HG02571 (cell line): ENCODE measurements around the gene DNAJB7.
"Not testable (repeated sequence)": the region's sequence is repeated elsewhere in the genome, so short reads cannot be mapped to it uniquely, and the experiment has no call there.

ENCODE experiments used
- ATAC-seq: cut with Tn5 transposase; IDR thresholded peaks from one replicate; pipeline ENCODE4 v1.9.1; 2021; ENCODE audit warnings: mild to moderate bottlenecking, moderate library complexity; ENCODE audit not compliant: unreplicated experiment

Gene DNAJB7

DNA sequence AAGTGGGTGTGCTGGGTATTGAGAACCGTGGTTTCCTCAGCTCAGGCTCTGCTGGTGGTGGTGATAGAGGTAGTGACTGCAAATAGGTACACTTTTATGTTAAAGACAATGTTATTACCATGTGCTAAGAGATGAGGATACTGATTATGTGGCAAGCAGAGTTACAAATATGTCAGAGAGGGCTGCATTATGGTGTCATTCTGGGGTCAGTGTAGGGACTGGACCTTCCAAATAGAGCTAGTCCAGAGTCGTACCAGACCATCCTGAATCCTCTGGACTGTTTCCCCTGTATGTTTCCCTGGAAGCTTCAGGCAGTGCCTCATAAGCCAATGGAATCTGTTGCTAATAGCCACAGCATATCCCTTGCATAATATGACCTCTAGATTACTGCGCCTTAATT is at the start of gene DNAJB7:
TSS of gene DNAJB7 (minus strand) at position 101 of the 400 bp plus-strand sequence. CDS start 119 bp downstream, outside the sequence.
- ATAC-seq = no peak

- ATAC-seq = no peak
These were observed 47.0 kb upstream of the DNAJB7 start for GRCh38 chr22:40908895-40909294.

DNA sequence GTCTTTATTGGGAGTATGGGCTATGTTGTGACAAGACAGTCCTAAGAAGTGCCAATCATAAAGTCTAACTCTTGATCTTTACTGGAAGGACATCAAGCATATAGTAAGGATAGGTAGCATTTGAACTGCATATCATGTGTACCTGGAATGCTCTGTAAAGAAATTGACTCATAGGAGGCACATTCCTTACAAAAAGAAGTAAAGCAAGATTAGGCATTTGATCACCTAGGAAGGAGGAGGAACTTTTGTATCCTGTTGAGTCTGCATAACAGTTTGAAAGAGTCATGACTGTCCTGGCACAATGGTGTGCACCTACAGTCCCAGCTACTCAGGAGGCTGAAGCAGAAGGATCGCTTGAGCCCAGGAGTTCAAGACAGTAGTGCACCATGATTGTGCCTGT is 42.2 kb upstream of the DNAJB7 start:
- ATAC-seq = no peak

DNA sequence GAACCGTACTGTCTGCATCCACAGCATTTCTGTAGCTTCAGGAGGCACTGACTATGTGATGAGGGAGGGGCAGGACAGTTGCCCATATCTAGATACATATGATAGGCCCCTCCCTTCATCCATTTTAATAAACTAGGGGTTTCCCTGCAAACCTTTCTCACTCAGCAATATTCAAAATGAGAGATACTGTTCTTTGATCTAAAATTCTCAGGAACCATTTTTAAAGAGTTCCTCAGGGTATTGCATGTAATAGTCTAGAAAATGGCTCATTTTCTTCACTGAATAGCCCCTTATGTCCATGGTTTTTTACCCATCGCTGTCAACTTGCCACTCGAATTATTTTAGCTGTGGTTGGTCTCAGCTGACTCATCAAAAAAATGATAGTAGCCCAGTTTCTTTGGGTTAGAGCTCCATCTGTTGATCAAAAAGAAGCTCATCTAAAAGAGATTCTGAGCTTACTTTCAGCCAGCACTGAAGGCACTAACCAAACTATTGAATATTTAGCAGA is 37.0 kb upstream of the DNAJB7 start:
- no peak for ATAC-seq

DNA sequence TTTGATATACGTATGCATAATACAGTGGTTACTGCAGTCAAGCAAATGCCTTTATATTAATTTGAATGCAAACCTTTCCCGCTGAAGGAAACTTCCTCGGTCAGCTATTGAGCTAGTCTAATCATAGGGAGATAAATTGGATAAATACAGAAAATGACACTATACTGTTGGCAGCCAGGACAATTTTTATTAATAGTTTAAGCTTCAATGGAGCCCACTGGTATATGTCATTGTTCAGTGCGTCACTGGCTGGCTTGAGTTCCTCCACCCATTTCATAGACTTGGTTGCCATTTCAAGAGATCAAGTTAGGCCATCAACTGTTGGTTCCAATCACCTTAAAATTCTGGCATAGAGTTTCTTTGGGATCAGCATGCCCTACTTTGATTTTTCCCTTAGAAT is 32.5 kb upstream of the DNAJB7 start:
- ATAC-seq = no peak

DNA sequence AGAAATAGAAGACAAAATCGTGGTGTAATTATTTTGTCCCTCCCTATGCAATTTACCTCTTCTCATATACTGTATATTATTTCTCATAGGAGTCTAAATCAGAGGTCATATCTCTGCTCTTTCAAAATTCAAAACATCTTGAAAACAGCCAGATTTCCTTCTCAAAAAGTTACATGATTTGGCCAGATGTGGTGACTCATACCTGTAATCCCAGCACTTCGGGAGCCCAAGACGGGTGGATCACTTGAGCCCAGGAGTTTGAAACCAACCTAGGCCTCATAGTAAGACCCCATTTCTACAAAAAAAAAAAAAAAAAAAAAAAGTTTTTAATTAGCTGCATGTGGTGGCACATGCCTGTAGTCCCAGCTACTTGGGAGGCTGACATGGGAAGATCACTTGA is 29.0 kb upstream of the DNAJB7 start:
- no peak for ATAC-seq

GRCh38 chr22:40889116-40889515 is 27.2 kb upstream of the DNAJB7 start:
- ATAC-seq = no peak

DNA sequence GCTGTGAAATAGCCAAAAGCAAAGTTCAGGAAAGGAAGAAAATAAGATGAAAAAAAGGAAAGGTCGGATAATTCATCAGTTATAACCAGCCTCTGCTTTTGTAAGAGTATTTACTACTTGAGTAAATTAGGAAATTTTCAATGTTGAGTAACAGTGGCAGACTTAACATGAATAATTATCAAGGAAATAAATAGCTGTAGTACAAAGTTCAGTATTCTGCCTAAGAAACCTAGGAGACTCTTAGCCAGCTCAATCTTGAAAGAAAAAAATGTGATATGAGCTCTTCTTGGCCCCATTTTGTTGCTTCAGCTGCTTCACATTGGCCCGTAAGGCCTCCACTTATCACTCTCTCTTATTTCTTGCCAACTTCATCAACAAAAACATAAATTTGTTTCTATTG is 17.0 kb upstream of the DNAJB7 start:
- ATAC-seq = no peak

DNA sequence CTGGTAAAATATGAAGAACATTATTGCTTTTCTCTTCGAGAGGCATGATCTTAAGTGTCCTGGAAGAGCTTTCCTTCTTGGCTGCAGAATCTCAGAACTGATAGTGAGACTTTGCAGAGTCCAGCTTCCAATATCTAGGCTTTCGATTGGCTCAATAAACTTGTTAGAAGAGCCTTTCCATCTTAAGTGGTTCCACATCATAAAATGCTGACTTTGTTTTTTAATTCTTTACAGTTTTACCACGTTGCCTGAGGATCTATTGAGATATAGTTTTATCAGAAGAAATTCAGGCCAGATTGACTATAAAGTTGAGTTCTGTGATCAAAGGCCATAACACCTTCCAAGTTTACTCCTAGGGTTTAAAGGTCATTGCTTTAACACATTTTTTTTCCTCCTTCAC is 15.6 kb upstream of the DNAJB7 start:
- no peak for ATAC-seq

DNA sequence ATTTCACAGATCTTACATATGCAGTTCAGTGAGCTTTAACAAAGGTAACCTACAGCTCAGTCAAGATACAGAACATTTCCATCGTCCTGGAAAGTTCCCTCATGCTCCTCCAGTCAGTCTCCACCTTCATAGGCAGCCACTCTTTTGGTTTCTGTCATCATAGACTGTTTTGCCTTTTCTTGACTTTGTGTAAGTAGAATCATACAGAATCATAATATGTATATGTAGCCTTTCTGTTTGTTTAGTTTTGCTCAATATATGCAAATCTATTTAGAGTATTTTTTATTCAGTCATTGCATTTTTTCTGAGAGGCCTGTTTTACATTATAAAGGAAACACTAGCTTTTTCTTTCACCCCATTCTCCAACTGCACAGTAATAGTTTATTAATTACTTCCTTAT is 15.0 kb upstream of the DNAJB7 start:
- no peak for ATAC-seq

- ATAC-seq = no peak
These were observed 13.2 kb upstream of the DNAJB7 start for GRCh38 chr22:40875111-40875510.

- ATAC-seq = no peak
These were observed 12.1 kb upstream of the DNAJB7 start for GRCh38 chr22:40874016-40874415.

- ATAC-seq = not testable (repeated sequence)
These were observed 6.5 kb upstream of the DNAJB7 start for GRCh38 chr22:40868379-40868778.

DNA sequence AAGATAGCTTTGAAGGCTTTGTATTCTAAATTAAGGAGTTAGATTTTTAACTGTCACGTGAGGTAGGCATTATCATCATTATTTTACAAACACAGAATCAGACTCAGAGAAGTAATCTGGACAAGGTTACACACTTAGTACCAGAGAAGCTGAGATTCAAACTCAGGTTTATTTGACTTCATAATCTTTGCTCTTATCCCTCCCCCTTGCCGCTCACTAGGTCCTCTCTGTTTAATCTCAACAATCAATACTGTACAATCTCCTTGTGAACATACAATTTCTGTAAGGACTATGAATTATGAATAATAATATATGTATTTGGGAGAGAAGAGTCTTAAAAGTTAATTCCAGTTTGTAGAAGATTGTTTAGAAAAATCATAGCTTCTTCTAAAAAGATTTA is 5.2 kb upstream of the DNAJB7 start:
- ATAC-seq = no peak

GRCh38 chr22:40862537-40862936 is 624 bp upstream of the DNAJB7 start:
- no peak for ATAC-seq

DNA sequence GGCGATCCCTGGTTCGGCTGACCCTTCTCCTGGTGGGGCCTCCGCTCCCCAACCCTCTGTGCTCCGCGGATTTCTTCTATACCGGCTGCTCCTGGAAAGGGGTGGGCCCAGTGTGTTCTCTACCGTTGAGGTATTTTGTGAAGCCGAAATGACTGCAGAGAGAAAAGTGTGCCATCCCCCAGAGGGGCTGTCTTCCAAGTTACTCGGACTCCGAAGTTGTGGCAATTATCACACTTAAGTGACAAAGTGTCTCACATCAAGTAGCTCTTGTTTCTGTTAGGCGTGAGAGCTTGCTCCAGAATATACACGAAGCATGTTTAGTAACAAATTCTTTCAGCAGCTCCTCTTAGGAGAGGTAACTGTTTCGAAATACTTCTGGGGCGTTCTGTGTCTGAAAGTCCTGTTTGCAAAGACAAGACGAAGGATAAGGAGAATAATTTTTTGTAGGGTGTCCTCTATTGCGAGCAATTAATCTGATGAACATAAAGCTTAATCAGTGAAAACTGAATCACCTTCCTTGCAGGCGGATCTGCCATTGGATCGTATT is 4.5 kb downstream of the DNAJB7 start:
- ATAC-seq = no peak

GRCh38 chr22:40856513-40857308 is 5.2 kb downstream of the DNAJB7 start, which contains the start of the genes ST13 and XPNPEP3:
Gene ST13 (minus strand): TSS chr22:40856639. CDS start chr22:40856540, 99 bp downstream.
Gene XPNPEP3 (plus strand): TSS chr22:40857148. CDS start chr22:40857182, 34 bp downstream.
- peak; percentile 93 for ATAC-seq

DNA sequence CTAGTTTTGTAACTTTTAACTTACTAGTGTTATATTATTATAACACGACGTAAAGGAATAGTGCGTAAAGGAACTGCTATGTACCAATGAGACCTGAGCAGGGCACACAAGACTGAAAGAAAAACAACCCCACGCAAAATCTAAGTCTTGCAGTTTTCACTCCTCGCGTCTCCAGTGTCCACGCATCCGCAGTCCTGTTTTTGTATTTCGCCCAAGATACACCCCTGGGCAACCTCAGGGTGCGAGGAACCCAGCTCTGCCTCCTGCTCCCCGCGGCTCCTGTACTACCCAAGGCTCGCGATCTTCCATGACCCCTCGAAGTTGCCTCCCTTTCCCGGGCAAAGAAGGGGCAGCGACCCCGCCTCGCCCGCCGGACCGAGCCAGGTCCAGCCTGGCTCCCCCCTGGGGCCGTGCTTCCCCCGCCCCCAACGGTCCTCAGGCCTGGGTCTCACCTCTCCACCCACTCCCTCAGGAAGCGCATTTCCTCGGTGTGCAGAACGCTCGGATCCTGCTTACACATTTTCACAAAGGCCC is 5.9 kb downstream of the DNAJB7 start:
- peak; percentile 9 for ATAC-seq

DNA sequence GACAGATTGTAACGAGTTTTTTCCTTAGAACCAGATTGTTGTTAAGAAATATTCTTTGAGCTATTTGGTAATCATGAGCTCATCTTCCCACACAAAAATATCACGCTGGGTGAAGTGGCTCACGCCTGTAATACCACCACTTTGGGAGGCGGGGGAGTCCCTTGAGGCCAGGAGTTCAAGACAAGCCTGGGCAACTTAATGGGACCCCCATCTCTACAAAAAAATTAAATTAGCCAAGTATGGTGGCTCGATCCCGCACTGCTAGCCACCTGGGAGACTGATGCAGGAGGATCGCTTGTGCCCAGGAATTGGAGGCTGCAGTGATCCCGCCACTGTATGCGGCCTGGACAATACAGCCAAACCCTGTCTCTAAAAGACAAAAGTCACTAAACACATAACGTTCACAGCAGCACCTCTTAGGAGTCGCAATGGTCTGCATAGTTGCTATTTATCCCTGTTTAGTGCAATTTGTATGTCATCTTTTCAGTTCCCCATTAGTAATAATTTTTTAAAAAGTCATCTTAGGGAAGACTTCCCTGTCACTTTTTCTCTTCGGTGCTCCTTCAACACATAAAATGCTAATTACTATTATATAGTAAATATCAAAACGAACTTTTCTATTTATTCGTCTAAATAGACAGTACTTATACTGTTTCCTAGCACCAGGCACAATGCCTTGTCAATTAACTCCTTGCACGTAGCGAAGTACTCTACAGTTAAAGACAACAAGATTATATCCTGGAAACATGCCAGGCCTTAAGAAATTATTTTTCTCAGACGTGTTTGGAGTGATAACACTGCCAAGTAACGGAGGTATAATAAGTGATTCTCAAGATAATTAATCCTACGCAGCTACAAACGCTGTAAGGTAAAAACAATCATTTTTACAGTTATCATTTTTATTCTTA is 6.6 kb downstream of the DNAJB7 start:
- no peak for ATAC-seq

DNA sequence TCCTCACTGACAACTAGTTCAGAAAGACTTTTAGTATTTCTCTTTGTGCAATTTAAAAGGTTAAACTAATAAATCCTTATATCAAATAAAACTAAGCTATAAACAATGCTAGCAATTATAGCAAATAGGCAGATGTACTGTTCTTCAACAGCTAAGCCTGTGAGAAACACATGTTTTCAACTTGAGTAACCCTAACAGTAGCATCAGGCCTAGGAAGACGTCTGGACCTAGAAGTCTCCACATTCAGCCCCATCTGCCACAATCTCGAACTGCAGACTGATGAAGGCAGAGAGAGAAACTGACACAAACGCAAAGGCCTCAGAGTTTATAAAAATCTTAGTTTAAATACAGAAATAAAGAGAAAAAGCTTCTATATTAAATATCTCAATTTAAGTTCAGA is 8.0 kb downstream of the DNAJB7 start:
- no peak for ATAC-seq

DNA sequence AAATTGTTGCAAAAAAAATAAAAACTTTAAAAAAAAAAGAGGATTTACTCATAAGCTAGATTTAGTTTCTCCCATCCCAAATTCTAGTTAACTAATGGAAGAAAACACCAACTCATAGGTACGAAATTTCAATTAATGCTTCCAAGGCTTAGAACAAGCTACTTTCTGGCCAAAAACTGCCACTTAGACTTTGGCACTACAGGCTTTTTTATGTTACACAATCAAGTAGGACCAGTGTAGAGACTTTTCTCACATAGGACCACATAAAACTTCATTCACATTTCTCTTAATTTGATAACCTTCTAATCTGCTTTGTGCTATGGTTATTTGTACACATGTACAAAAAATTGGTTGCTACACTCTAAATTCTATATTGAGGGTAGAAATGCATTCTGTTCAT is 8.6 kb downstream of the DNAJB7 start:
- ATAC-seq = no peak
